Transverse colon (tissue), 4 donors: ENCODE data around the gene GADL1.

Experiments
- POLR2A ChIP-seq: fragments of 450-650 bp; IDR thresholded peaks from one replicate; pipeline ENCODE4 v1.6.1; 2016; ENCODE audit warnings: antibody characterized with exemption, mild to moderate bottlenecking, moderate library complexity
- POLR2AphosphoS5 ChIP-seq, 3 donors: sonication (generic); formaldehyde crosslinking; IDR thresholded peaks; one replicate each; pipeline ENCODE4 v1.6.1; 2016; ENCODE audit warnings: antibody characterized with exemption in 3 of 3
- TF ChIP-seq, protein P1 (sequence below), 5 experiments: fragments of 200-600 bp in 3 of 5; fragments of 450-650 bp in 2 of 5; sonication (generic) in 3 of 5; IDR thresholded peaks; 1 replicate in 2 of 5; 2 replicates in 3 of 5; pipeline ENCODE4 v1.5.1; 2016 to 2017; ENCODE audit warnings: antibody characterized with exemption in 5 of 5, inconsistent platforms in 3 of 5, mild to moderate bottlenecking in 2 of 5, moderate library complexity in 1 of 5

DNA sequence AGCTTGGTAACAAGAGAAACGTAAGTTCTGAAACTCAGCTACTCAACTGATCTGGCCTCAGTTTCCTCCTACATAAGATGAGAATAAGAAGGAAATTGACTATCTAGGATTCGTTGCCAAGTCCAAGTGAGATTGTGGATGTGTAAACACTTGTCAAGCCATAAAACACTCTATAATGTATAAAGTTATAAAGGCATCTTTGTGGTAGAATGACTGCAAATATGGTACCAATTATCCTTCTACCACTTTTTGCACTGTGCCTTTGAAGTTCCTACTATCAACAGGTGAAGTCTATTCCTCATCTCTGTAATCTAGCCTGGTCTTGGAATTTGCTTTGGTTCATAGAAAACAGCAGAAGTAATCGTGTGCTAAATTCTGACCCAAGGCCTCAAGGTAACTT lies 138.2 kb downstream of the GADL1 start:
- TF ChIP-seq POLR2AphosphoS5 (IDR thresholded peaks at IDR 0.05) (no peak), POLR2A (no peak)
- TF ChIP-seq, protein P1, sequence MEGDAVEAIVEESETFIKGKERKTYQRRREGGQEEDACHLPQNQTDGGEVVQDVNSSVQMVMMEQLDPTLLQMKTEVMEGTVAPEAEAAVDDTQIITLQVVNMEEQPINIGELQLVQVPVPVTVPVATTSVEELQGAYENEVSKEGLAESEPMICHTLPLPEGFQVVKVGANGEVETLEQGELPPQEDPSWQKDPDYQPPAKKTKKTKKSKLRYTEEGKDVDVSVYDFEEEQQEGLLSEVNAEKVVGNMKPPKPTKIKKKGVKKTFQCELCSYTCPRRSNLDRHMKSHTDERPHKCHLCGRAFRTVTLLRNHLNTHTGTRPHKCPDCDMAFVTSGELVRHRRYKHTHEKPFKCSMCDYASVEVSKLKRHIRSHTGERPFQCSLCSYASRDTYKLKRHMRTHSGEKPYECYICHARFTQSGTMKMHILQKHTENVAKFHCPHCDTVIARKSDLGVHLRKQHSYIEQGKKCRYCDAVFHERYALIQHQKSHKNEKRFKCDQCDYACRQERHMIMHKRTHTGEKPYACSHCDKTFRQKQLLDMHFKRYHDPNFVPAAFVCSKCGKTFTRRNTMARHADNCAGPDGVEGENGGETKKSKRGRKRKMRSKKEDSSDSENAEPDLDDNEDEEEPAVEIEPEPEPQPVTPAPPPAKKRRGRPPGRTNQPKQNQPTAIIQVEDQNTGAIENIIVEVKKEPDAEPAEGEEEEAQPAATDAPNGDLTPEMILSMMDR (IDR thresholded peaks at IDR 0.05) = no peak
